ENCODE results near the gene CYFIP2.

GRCh38 chr5:157247267-157247666, 18.7 kb upstream of the CYFIP2 start:
- TF ChIP-seq POLR2AphosphoS5 (IDR thresholded peaks at IDR 0.05; ENCODE audit: low read depth, low read length) (no peak), POLR2A (IDR thresholded peaks at IDR 0.05; ENCODE audit: low read depth, low read length) (no peak), TAF1 (IDR thresholded peaks at IDR 0.05; ENCODE audit: borderline replicate concordance, low read depth, low read length) (no peak)
